Activated T-helper 2 cell treated with anti-CD3 and anti-CD28 coated beads, Interferon-gamma antibody, Interleukin-2, Interleukin-4, amounts not matched to agents 10 μg/mL and 5 μg/mL and 100 μg/mL, durations not matched to agents 14 hours and 24 hours and 36 hours (primary cell): ENCODE data around the gene PTBP1. TPM values are rescaled to one million over a fixed set of nuclear protein-coding genes. Genes with fewer than 3 reads are reported as not detected.

ENCODE experiments used
- DNase-seq: peaks from one replicate; pipeline ENCODE4 v3.0.0; 2021; ENCODE audit warnings: low spot score
- H3K27ac Mint-ChIP-seq: one replicate; pipeline ENCODE4 v1.8.0; 2021; ENCODE audit warnings: mixed read lengths
- H3K27me3 Mint-ChIP-seq: one replicate; pipeline ENCODE4 v1.8.0; 2021; ENCODE audit warnings: low read depth, mixed read lengths
- H3K36me3 Mint-ChIP-seq: one replicate; pipeline ENCODE4 v1.8.0; 2021; ENCODE audit warnings: low read depth, mixed read lengths
- H3K4me1 Mint-ChIP-seq: one replicate; pipeline ENCODE4 v1.8.0; 2021; ENCODE audit warnings: low read depth, mixed read lengths
- H3K4me3 Mint-ChIP-seq: one replicate; pipeline ENCODE4 v1.8.0; 2021; ENCODE audit warnings: low read depth, mild to moderate bottlenecking, moderate library complexity, mixed read lengths
- H3K9me3 Mint-ChIP-seq: one replicate; pipeline ENCODE4 v1.8.0; 2021; ENCODE audit warnings: mixed read lengths
- intact Hi-C: fragments of 100-400 bp; cut with micrococcal nuclease; formaldehyde crosslinking; loops from one replicate; pipeline ENCODE4 v1.15.1; 2023
- total RNA-seq: library from RNA; stranded (reverse); gene quantifications from 2 replicates; pipeline ENCODE4 v1.2.3, GENCODE V29; 2022

The PTBP1 gene
- total RNA-seq, 1 donor from 2014 or later = 739 TPM

- Mint-ChIP-seq H3K9me3 (no peaks in the 10 kb centered on the region), H3K36me3 (no peaks in the 10 kb centered on the region), H3K4me1 (no peaks in the 10 kb centered on the region), H3K27ac (no peak overlapping the region), H3K27me3 (peaks cover 3% of the 10 kb centered on the region), H3K4me3 (no peak overlapping the region)
- intact Hi-C loops = no loop called here
- no peak for DNase-seq
Measured at GRCh38 chr19:854549-854948, 57.3 kb downstream of the PTBP1 start.

GRCh38 chr19:855142-855541 is 57.9 kb downstream of the PTBP1 start:
- Mint-ChIP-seq H3K27me3 (peaks cover 6% of the 10 kb centered on the region), H3K4me3 (no peak overlapping the region), H3K36me3 (no peaks in the 10 kb centered on the region), H3K27ac (no peak overlapping the region), H3K9me3 (no peaks in the 10 kb centered on the region), H3K4me1 (no peaks in the 10 kb centered on the region)
- no peak for DNase-seq
- intact Hi-C loops = no loop called here

- DNase-seq = no peak
- H3K4me1 Mint-ChIP-seq = no peaks in the 10 kb centered on the region
- no peaks in the 10 kb centered on the region for H3K9me3 Mint-ChIP-seq
- no peak overlapping the region for H3K27ac Mint-ChIP-seq
- peaks cover 6% of the 10 kb centered on the region for H3K27me3 Mint-ChIP-seq
- intact Hi-C loops = no loop called here
- H3K4me3 Mint-ChIP-seq = no peak overlapping the region
- no peaks in the 10 kb centered on the region for H3K36me3 Mint-ChIP-seq
Measured at GRCh38 chr19:855566-856120, 58.4 kb downstream of the PTBP1 start.

- Mint-ChIP-seq H3K36me3 (no peaks in the 10 kb centered on the region), H3K27ac (no peak overlapping the region), H3K4me3 (no peak overlapping the region), H3K27me3 (peaks cover 6% of the 10 kb centered on the region), H3K4me1 (peaks cover 6% of the 10 kb centered on the region), H3K9me3 (no peaks in the 10 kb centered on the region)
- intact Hi-C loops = no loop called here
- no peak for DNase-seq
Measured at GRCh38 chr19:858284-858683, 61.0 kb downstream of the PTBP1 start.

- Mint-ChIP-seq H3K4me3 (peak within 1 kb of the TSS; percentile 13), H3K27ac (no peak within 1 kb of the TSS), H3K9me3 (no peaks in the 10 kb centered on the region), H3K4me1 (peaks cover 9% of the 10 kb centered on the region), H3K27me3 (peaks cover 6% of the 10 kb centered on the region), H3K36me3 (no peaks in the 10 kb centered on the region)
- no peak for DNase-seq
- intact Hi-C loops = no loop called here
Measured at GRCh38 chr19:858868-859843, 61.9 kb downstream of the PTBP1 start, which contains the start of gene CFD. CFD (plus strand) TSS chr19:859664; CDS start chr19:859690, 26 bp downstream.

- no peak overlapping the region for H3K27ac Mint-ChIP-seq
- H3K4me1 Mint-ChIP-seq = peaks cover 9% of the 10 kb centered on the region
- intact Hi-C loops = loop anchor here (5.0 kb wide), 1 partner anchor 121 kb away; the partner anchor contains the start of gene WDR18
- no peaks in the 10 kb centered on the region for H3K9me3 Mint-ChIP-seq
- DNase-seq = no peak
- no peak overlapping the region for H3K4me3 Mint-ChIP-seq
- H3K36me3 Mint-ChIP-seq = no peaks in the 10 kb centered on the region
- H3K27me3 Mint-ChIP-seq = peaks cover 6% of the 10 kb centered on the region
Measured at GRCh38 chr19:861141-861755, 64.0 kb downstream of the PTBP1 start.

Other genes with a start within 250 kb of the PTBP1 start
- 300 and 304 TPM in 2 replicates for gene BSG, start 224.9 kb upstream of the PTBP1 start, total RNA-seq
- gene HCN2, start 207.6 kb upstream of the PTBP1 start, total RNA-seq = 0.52 and 0.64 TPM in 2 replicates
- gene POLRMT, start 163.9 kb upstream of the PTBP1 start, total RNA-seq = 90.1 and 94.7 TPM in 2 replicates
- gene FGF22, start 157.6 kb upstream of the PTBP1 start, total RNA-seq = not detected in 2 replicates
- 83.2 and 89.4 TPM in 2 replicates for gene RNF126, start 134.2 kb upstream of the PTBP1 start, total RNA-seq
- gene FSTL3, start 121.1 kb upstream of the PTBP1 start, total RNA-seq = 6.9 and 8.0 TPM in 2 replicates
- gene PRSS57, start 102.0 kb upstream of the PTBP1 start, total RNA-seq = not detected in 2 replicates
- gene PALM, start 88.5 kb upstream of the PTBP1 start, total RNA-seq = not detected in 2 replicates
- not detected in 2 replicates for gene MISP, start 46.3 kb upstream of the PTBP1 start, total RNA-seq
- gene PLPPR3, start 24.5 kb downstream of the PTBP1 start, total RNA-seq = not detected in 2 replicates
- gene AZU1, start 30.4 kb downstream of the PTBP1 start, total RNA-seq = not detected in 2 replicates
- not detected in 2 replicates for gene PRTN3, start 43.5 kb downstream of the PTBP1 start, total RNA-seq
- not detected in 2 replicates for gene ELANE, start 54.9 kb downstream of the PTBP1 start, total RNA-seq
- gene CFD, start 62.2 kb downstream of the PTBP1 start, total RNA-seq = 0.94 and 1.8 TPM in 2 replicates
- 55.7 and 64.1 TPM in 2 replicates for gene MED16, start 95.7 kb downstream of the PTBP1 start, total RNA-seq
- not detected in 2 replicates for gene RNU6-9, start 96.0 kb downstream of the PTBP1 start, total RNA-seq
- 77.1 and 83.3 TPM in 2 replicates for gene R3HDM4, start 115.8 kb downstream of the PTBP1 start, total RNA-seq
- gene KISS1R, start 119.9 kb downstream of the PTBP1 start, total RNA-seq = 7.1 and 8.0 TPM in 2 replicates
- gene ARID3A, start 128.6 kb downstream of the PTBP1 start, total RNA-seq = 42.0 and 42.6 TPM in 2 replicates
- gene WDR18, start 186.9 kb downstream of the PTBP1 start, total RNA-seq = 88.6 and 94.9 TPM in 2 replicates
- gene GRIN3B, start 203.0 kb downstream of the PTBP1 start, total RNA-seq = 0.11 TPM in 1 of 2 replicates, not detected in the other
- 137 and 138 TPM in 2 replicates for gene TMEM259, start 223.7 kb downstream of the PTBP1 start, total RNA-seq
- not detected in 2 replicates for gene RNU6-2, start 224.1 kb downstream of the PTBP1 start, total RNA-seq
- 160 and 163 TPM in 2 replicates for gene CNN2, start 229.2 kb downstream of the PTBP1 start, total RNA-seq
- gene ABCA7, start 242.7 kb downstream of the PTBP1 start, total RNA-seq = 17.2 and 19.6 TPM in 2 replicates